HepG2 (cell line): ENCODE data around the gene ZNF584. TPM values are rescaled to one million over a fixed set of nuclear protein-coding genes. Genes with fewer than 3 reads are reported as not detected.

ENCODE experiments used
- ATF7 ChIP-seq, 2 experiments: fragments of 450-650 bp in 1 of 2; sonication (generic) in 1 of 2; formaldehyde crosslinking in 1 of 2; IDR thresholded peaks; 2 replicates each; pipeline versions ENCODE4 v1.4.0 to v1.6.1; 2016 to 2020; ENCODE audit warnings: antibody characterized with exemption in 1 of 2, mild to moderate bottlenecking in 1 of 2, missing genetic modification reagents in 1 of 2
- CREM ChIP-seq, 2 experiments: sonication (generic) in 1 of 2; formaldehyde crosslinking in 1 of 2; IDR thresholded peaks; 2 replicates each; pipeline versions ENCODE4 v1.4.0 to v1.6.1; 2016 to 2020; ENCODE audit warnings: antibody characterized with exemption in 1 of 2, mild to moderate bottlenecking in 1 of 2, missing genetic modification reagents in 1 of 2
- FOXM1 ChIP-seq: sonication (generic); formaldehyde crosslinking; IDR thresholded peaks from 2 replicates; pipeline ENCODE4 v1.5.0; 2020; ENCODE audit warnings: missing genetic modification reagents
- GTF2F1 ChIP-seq: fragments of 150-350 bp; IDR thresholded peaks from 2 replicates; pipeline ENCODE4 v1.6.1; 2014; ENCODE audit warnings: low read length
- MIER3 ChIP-seq: IDR thresholded peaks from 2 replicates; pipeline ENCODE4 v1.6.1; 2016; ENCODE audit warnings: missing compliant biosample characterization, borderline replicate concordance
- NFATC3 ChIP-seq: sonication (generic); formaldehyde crosslinking; IDR thresholded peaks from 2 replicates; pipeline ENCODE4 v1.5.1; 2020; ENCODE audit warnings: mild to moderate bottlenecking, missing genetic modification reagents
- SP4 ChIP-seq: sonication (generic); formaldehyde crosslinking; IDR thresholded peaks from 2 replicates; pipeline ENCODE4 v1.8.1; 2023; ENCODE audit warnings: mild to moderate bottlenecking, missing genetic modification reagents
- TEAD2 ChIP-seq: sonication (generic); formaldehyde crosslinking; IDR thresholded peaks from 2 replicates; pipeline ENCODE4 v1.9.0; 2021; ENCODE audit warnings: missing genetic modification reagents
- ZNF24 ChIP-seq: fragments of 450-650 bp; IDR thresholded peaks from 2 replicates; pipeline ENCODE4 v1.6.1; 2017; ENCODE audit warnings: antibody characterized with exemption, mild to moderate bottlenecking
- ZNF34 ChIP-seq: sonication (generic); formaldehyde crosslinking; IDR thresholded peaks from 2 replicates; pipeline ENCODE4 v1.4.0; 2020; ENCODE audit warnings: mild to moderate bottlenecking, missing genetic modification reagents, borderline replicate concordance
- ZNF614 ChIP-seq: IDR thresholded peaks from 2 replicates; pipeline ENCODE4 v1.6.1; 2018; ENCODE audit warnings: missing biosample characterization, missing genetic modification reagents, inconsistent platforms, borderline replicate concordance
- ZNF749 ChIP-seq: sonication (generic); formaldehyde crosslinking; IDR thresholded peaks from 2 replicates; pipeline ENCODE4 v1.8.0; 2022; ENCODE audit warnings: mild to moderate bottlenecking, missing genetic modification reagents, moderate library complexity, borderline replicate concordance
- ZNF776 ChIP-seq: sonication (generic); formaldehyde crosslinking; IDR thresholded peaks from 2 replicates; pipeline ENCODE4 v1.4.0; 2020; ENCODE audit warnings: mild to moderate bottlenecking, missing genetic modification reagents
- polyA plus RNA-seq, 8 experiments: library from polyadenylated mRNA; depleted of rRNA in 3 of 8; stranded (reverse) in 7 of 8; unstranded in 1 of 8; fragments of >200 nt; fragmentation: Illumina TruSeq in 4 of 8; extraction: Trizol in 4 of 8; gene quantifications; 2 replicates each; pipeline versions ENCODE4 v1.2.1 to v1.2.3, GENCODE V29; 2011 to 2016; ENCODE audit warnings: low read depth in 4 of 8, missing spikeins in 1 of 8, mixed read lengths in 1 of 8; ENCODE audit not compliant: insufficient read depth in 1 of 8
- total RNA-seq, 5 experiments: library from RNA; depleted of rRNA; stranded (reverse); fragments of >200 nt; fragmentation: Illumina TruSeq; extraction: Trizol; gene quantifications; 2 replicates each; pipeline ENCODE4 v1.2.3, GENCODE V29; 2016; ENCODE audit warnings: low read depth in 1 of 5
- TF ChIP-seq, protein P1 (sequence below): sonication (generic); formaldehyde crosslinking; IDR thresholded peaks from 2 replicates; pipeline ENCODE4 v1.4.0; 2020; ENCODE audit warnings: missing genetic modification reagents, borderline replicate concordance
- TF ChIP-seq, protein P2 (sequence below): sonication (generic); formaldehyde crosslinking; IDR thresholded peaks from 2 replicates; pipeline ENCODE4 v1.8.0; 2023; ENCODE audit warnings: mild to moderate bottlenecking, missing genetic modification reagents
- TF ChIP-seq, protein P3 (sequence below): sonication (generic); formaldehyde crosslinking; IDR thresholded peaks from 2 replicates; pipeline ENCODE4 v1.4.0; 2020; ENCODE audit warnings: missing genetic modification reagents
- TF ChIP-seq, protein P4 (sequence below): sonication (generic); formaldehyde crosslinking; conservative IDR thresholded peaks from 2 replicates; pipeline ENCODE4 v1.8.0; 2022; ENCODE audit warnings: missing genetic modification reagents
- TF ChIP-seq, protein P5 (sequence below): sonication (generic); formaldehyde crosslinking; IDR thresholded peaks from 2 replicates; pipeline ENCODE4 v1.4.0; 2020; ENCODE audit warnings: missing genetic modification reagents

ZNF584 gene
- total and polyA plus RNA-seq, 2 of the 13 experiments (the other 11 are each of a cell fraction or from before 2014, with no cell fraction given): 2.4 to 7.0 TPM

DNA sequence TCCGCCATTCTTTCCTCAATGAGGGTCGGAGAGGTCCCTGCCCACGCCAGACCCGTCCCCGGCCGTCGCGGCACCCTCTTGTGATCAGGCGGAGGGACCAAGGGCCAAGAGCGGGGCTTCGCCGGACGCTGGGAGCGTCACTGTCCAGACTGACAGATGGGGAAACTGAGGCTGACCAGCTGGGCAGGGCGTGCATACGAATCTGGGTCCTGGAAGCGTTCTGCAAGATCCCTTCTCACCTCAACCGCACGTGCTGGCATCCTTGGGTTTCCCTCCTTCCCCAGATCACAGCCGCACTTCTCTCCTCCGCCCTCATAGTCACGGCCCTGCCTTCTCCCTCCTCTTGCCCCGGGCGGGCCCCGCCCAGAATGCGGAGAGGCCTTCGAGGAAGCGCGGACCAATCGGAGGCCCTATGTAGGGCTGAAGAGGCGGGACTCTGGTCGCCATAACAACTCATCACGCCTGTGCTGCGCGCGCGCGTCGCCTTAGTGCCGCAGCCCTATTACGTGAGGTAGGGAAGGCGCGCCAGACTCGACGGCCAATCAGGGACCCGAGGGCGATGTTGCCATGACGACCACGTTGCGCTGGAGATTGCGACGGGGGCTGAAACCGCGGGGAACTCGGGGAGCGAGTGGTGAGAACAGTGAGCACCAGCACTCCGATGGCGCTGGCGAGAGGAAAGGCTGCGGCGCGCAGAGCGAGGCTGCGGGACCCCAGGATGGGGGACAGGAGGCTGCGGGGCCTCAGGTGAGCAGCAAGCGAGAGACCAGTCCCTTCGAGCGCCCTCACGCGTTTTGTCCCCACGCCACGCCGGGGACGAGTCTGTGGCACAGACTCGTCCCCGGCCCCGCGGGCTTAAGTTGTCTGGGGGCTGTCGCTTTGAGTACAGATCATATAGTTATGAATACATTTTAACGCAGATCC lies 7.3 kb upstream of the ZNF584 start (continued):
- TF ChIP-seq ATF7 (IDR thresholded peaks at IDR 0.05): no peak
- no peak for TF ChIP-seq ATF7 (CRISPR knock-in tag; IDR thresholded peaks at IDR 0.05)
- TF ChIP-seq ZNF749: peak; percentile 57; the same call in 1 of the 2 replicates
- TF ChIP-seq, protein P1, sequence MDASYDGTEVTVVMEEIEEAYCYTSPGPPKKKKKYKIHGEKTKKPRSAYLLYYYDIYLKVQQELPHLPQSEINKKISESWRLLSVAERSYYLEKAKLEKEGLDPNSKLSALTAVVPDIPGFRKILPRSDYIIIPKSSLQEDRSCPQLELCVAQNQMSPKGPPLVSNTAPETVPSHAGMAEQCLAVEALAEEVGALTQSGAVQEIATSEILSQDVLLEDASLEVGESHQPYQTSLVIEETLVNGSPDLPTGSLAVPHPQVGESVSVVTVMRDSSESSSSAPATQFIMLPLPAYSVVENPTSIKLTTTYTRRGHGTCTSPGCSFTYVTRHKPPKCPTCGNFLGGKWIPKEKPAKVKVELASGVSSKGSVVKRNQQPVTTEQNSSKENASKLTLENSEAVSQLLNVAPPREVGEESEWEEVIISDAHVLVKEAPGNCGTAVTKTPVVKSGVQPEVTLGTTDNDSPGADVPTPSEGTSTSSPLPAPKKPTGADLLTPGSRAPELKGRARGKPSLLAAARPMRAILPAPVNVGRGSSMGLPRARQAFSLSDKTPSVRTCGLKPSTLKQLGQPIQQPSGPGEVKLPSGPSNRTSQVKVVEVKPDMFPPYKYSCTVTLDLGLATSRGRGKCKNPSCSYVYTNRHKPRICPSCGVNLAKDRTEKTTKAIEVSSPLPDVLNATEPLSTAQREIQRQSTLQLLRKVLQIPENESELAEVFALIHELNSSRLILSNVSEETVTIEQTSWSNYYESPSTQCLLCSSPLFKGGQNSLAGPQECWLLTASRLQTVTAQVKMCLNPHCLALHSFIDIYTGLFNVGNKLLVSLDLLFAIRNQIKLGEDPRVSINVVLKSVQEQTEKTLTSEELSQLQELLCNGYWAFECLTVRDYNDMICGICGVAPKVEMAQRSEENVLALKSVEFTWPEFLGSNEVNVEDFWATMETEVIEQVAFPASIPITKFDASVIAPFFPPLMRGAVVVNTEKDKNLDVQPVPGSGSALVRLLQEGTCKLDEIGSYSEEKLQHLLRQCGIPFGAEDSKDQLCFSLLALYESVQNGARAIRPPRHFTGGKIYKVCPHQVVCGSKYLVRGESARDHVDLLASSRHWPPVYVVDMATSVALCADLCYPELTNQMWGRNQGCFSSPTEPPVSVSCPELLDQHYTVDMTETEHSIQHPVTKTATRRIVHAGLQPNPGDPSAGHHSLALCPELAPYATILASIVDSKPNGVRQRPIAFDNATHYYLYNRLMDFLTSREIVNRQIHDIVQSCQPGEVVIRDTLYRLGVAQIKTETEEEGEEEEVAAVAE (CRISPR knock-in tag): peak; percentile 91
- no peak for TF ChIP-seq NFATC3 (CRISPR knock-in tag)
- peak; percentile 56; the same call in 1 of the 2 replicates for TF ChIP-seq MIER3 (CRISPR knock-in tag)
- TF ChIP-seq, protein P2, sequence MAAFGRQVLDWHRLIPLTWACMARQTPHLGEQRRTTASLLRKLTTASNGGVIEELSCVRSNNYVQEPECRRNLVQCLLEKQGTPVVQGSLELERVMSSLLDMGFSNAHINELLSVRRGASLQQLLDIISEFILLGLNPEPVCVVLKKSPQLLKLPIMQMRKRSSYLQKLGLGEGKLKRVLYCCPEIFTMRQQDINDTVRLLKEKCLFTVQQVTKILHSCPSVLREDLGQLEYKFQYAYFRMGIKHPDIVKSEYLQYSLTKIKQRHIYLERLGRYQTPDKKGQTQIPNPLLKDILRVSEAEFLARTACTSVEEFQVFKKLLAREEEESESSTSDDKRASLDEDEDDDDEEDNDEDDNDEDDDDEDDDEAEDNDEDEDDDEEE (CRISPR knock-in tag): no peak
- TF ChIP-seq, protein P3, sequence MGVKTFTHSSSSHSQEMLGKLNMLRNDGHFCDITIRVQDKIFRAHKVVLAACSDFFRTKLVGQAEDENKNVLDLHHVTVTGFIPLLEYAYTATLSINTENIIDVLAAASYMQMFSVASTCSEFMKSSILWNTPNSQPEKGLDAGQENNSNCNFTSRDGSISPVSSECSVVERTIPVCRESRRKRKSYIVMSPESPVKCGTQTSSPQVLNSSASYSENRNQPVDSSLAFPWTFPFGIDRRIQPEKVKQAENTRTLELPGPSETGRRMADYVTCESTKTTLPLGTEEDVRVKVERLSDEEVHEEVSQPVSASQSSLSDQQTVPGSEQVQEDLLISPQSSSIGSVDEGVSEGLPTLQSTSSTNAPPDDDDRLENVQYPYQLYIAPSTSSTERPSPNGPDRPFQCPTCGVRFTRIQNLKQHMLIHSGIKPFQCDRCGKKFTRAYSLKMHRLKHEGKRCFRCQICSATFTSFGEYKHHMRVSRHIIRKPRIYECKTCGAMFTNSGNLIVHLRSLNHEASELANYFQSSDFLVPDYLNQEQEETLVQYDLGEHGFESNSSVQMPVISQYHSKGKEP (CRISPR knock-in tag): 0 out of 2 replicates have a peak, but pooled peaks have one; percentile 20
- TF ChIP-seq ZNF776 (CRISPR knock-in tag): no peak
- TF ChIP-seq, protein P4, sequence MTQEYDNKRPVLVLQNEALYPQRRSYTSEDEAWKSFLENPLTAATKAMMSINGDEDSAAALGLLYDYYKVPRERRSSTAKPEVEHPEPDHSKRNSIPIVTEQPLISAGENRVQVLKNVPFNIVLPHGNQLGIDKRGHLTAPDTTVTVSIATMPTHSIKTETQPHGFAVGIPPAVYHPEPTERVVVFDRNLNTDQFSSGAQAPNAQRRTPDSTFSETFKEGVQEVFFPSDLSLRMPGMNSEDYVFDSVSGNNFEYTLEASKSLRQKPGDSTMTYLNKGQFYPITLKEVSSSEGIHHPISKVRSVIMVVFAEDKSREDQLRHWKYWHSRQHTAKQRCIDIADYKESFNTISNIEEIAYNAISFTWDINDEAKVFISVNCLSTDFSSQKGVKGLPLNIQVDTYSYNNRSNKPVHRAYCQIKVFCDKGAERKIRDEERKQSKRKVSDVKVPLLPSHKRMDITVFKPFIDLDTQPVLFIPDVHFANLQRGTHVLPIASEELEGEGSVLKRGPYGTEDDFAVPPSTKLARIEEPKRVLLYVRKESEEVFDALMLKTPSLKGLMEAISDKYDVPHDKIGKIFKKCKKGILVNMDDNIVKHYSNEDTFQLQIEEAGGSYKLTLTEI (CRISPR knock-in tag): no peak
- TF ChIP-seq GTF2F1: no peak
- TF ChIP-seq TEAD2 (CRISPR knock-in tag): no peak
- TF ChIP-seq ZNF34: no peak
- TF ChIP-seq CREM (IDR thresholded peaks at IDR 0.05): peak; percentile 87
- TF ChIP-seq CREM (CRISPR knock-in tag; IDR thresholded peaks at IDR 0.05): no peak
- TF ChIP-seq, protein P5, sequence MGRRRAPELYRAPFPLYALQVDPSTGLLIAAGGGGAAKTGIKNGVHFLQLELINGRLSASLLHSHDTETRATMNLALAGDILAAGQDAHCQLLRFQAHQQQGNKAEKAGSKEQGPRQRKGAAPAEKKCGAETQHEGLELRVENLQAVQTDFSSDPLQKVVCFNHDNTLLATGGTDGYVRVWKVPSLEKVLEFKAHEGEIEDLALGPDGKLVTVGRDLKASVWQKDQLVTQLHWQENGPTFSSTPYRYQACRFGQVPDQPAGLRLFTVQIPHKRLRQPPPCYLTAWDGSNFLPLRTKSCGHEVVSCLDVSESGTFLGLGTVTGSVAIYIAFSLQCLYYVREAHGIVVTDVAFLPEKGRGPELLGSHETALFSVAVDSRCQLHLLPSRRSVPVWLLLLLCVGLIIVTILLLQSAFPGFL (CRISPR knock-in tag): no peak
- no peak; the same call in 1 of the 2 replicates for TF ChIP-seq ZNF614 (CRISPR knock-in tag)
- TF ChIP-seq SP4: no peak; the same call in 1 of the 2 replicates
- no peak for TF ChIP-seq ZNF24
- TF ChIP-seq FOXM1 (CRISPR knock-in tag): no peak
